Thyroid gland (tissue), 4 donors: ENCODE data around the gene LTA.

Source experiments
- CTCF ChIP-seq, 6 experiments: fragments of 200-600 bp in 3 of 6; fragments of 450-650 bp in 3 of 6; sonication (generic) in 3 of 6; IDR thresholded peaks; one replicate each; pipeline ENCODE4 v1.5.1; 2016 to 2019; ENCODE audit warnings: antibody characterized with exemption in 6 of 6, mild to moderate bottlenecking in 2 of 6, inconsistent platforms in 1 of 6, moderate library complexity in 1 of 6
- POLR2A ChIP-seq, 2 donors: fragments of 450-650 bp; IDR thresholded peaks; one replicate each; pipeline ENCODE4 v1.6.1; 2017; ENCODE audit warnings: antibody characterized with exemption in 2 of 2, mild to moderate bottlenecking in 2 of 2, moderate library complexity in 1 of 2

- no peak for TF ChIP-seq CTCF (IDR thresholded peaks at IDR 0.05)
- TF ChIP-seq POLR2A (IDR thresholded peaks at IDR 0.05), result no peak
Measured at GRCh38 chr6:31558318-31558625, 13.8 kb upstream of the LTA start.
